NCI-H774 (cell line): ENCODE measurements around the gene ISG15.
"Not testable (repeated sequence)": the region's sequence is repeated elsewhere in the genome, so short reads cannot be mapped to it uniquely, and the experiment has no call there.

Experiments
- DNase-seq: peaks from one replicate; lab custom pipeline; 2025; lab: John Stamatoyannopoulos, UW

Gene ISG15

GRCh38 chr1:975365-975764 is 37.9 kb upstream of the ISG15 start:
- DNase-seq = no peak

GRCh38 chr1:975896-976683 is 37.2 kb upstream of the ISG15 start:
- no peak for DNase-seq

DNA sequence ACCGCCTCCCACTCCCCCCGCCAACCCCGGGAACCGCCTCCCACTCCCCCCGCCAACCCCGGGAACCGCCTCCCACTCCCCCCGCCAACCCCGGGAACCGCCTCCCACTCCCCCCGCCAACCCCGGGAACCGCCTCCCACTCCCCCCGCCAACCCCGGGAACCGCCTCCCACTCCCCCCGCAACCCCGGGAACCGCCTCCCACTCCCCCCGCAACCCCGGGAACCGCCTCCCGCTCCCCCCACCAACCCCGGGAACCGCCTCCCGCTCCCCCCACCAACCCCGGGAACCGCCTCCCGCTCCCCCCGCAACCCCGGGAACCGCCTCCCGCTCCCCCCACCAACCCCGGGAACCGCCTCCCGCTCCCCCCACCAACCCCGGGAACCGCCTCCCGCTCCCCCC is 36.5 kb upstream of the ISG15 start:
- DNase-seq = not testable (repeated sequence)

DNA sequence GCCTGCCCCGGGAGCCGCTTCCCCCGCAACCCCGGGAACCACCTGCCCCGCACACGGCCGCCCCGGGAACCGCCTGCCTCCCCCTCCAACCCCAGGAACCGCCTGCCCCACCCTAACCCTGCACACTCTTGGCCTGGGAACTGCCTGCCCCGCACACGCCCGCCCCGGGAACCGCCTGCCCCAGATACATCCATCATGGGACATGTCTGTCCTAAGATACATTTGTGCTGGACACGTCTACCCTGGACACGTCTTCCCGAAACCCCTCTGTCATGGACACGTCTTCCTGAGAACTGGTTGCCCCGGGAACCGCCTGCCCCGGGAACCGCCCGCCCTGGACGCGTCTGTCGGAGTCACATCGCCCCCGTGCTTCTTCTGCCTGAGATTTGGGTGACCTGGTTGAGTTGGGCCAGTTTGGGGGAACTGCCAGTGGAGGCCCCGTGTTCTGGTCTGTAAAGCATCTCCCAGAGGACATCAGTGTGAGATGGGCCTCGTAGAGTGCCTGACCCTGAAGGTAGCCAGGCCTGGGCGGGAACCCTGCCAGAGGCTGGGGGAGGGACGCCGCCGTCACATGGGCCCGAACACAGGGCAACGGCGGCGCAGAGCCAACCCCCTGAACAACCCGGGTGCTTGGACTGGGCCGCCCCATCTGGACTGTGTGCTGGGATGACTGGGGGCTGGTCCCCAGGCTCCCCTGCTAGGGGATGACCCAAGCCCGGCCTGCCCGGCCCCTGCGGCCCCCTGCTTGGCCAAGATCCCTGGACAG is 35.0 kb upstream of the ISG15 start:
- DNase-seq = no peak

- DNase-seq = no peak
Observed at GRCh38 chr1:978835-979743, 34.2 kb upstream of the ISG15 start.

DNA sequence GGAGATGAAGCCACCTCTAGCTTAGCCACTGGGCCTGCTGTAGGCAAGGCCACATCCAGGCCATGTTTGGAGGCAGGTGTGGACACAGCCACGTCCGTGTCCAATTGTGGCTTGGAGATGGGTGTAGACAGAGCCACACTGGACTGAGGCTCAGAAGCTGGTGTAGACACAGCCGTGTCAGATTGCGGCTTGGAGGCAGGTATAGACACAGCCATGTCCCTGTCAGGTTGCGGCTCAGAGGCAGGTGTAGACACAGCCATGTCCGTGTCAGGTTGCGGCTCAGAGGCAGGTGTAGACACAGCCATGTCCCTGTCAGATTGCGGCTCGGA is 33.6 kb upstream of the ISG15 start:
- no peak for DNase-seq

- DNase-seq = no peak
Observed at GRCh38 chr1:980137-980571, 33.1 kb upstream of the ISG15 start.

GRCh38 chr1:980602-981395 is 32.5 kb upstream of the ISG15 start:
- no peak for DNase-seq

DNA sequence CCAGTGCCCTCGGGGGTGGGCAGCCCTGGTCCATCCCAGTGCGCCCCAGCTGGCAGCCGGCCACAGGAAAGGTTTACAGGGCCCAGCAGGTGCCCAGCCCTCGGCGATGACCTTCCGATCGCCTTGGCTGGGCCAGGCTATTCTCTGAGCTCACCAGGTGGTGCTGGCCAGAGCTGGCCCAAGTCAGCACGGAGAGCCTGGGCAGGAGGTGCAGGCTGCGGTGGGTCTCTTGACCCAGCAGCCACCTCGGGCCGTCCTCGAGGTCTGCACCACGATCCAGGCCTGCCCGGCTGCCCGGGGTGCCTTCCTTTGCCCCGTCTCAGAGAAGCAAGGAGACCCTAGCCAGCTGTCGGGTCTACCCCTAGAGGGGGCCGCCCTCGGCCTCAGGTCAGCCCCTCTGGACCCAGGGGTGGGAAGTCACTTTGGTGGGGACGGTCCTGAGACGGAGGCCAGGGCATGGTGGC is 31.8 kb upstream of the ISG15 start:
- DNase-seq = no peak

DNA sequence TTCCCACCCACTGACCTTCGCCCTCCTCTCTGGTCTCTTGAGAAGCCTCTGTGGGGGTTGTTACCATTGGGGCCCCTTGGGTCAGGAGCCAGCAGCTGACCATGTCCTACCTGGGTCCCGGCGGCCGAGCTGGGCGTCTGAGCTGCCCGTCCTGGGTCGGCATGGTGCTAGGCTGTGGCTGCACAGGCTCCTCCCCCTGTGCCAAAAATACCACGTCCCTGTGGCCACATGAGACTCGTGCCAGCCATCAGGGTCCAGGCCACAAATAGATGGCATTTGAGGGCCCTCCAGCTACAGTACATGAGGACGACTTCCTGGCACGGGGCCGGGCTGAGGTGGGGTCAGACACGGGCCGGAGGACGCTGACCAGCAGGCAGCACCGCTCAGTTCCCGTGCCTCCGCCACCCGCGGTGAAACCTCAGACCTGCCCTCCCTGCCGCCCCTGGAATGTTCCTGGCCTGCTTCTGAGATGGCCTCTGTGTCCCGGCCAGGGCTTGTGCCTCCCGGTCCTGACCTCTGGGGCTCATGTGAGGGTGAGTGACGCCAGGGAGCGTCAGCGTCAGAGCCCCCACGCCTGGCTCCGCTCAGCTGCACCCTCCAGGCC is 31.2 kb upstream of the ISG15 start, which contains the start of gene PERM1:
PERM1 (minus strand) TSS at position 139 of the 604 bp plus-strand sequence. CDS start 1,064 bp downstream, outside the sequence.
- DNase-seq = no peak

GRCh38 chr1:982765-983436 is 30.4 kb upstream of the ISG15 start:
- DNase-seq = no peak

- no peak for DNase-seq
Observed at GRCh38 chr1:983798-984475, 29.4 kb upstream of the ISG15 start.

- no peak for DNase-seq
Observed at GRCh38 chr1:984476-984814, 28.9 kb upstream of the ISG15 start.

DNA sequence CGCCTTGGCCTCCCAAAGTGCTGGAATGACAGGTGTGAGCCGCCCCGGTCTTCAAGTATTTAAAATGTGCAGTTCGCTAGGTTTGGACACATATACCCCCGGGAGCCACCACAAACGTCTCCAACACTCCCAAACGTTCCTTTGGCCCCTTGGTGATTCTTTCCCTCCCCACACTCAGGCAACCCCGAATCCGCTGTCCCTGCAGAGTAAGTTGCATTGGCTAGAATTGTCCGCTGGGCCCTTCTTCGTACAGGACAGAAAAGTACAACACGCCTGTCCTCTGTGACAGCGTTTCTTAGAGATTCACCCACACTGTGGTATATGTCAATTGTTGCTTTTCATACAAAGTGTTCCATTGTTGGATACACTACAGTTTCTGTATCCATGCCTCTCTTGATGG is 28.2 kb upstream of the ISG15 start:
- DNase-seq = no peak

- DNase-seq = not testable (repeated sequence)
Observed at GRCh38 chr1:988061-988460, 25.2 kb upstream of the ISG15 start.

DNA sequence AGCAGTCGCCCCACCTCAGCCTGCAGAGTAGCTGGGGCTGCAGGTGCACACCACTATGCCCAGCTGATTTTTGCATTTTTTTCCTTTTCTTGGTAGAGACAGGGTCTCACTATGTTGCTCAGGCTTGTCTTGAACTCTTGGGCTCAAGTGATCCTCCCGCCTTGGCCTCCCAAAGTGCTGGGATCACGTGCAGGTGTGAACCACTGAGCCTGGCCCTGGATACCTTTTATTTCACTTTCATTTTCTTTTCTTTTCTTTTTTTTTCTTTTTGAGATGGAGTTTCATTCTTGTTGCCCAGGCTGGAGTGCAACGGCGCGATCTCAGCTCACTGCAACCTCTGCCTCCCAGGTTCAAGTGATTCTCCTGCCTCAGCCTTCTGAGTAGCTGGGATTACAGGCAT is 22.0 kb upstream of the ISG15 start:
- not testable (repeated sequence) for DNase-seq

DNA sequence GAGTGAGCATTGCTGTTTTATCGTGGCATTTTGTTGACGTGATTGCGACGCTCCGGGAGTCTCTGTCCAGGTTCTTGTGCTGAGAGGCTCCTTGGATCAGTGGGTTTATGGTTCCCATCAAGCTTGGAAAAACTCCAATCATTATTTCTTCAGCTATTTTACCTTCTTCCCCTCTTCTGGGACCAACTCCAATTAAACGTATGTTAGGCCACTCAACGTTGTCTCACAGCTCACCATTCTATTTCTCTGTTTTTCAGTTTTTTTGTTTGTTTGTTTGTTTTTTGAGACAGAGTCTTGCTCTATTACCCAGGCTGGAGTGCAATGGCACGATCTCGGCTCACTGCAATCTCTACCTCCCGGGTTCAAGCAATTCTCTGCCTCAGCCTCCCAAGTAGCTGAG is 21.4 kb upstream of the ISG15 start:
- no peak for DNase-seq

DNA sequence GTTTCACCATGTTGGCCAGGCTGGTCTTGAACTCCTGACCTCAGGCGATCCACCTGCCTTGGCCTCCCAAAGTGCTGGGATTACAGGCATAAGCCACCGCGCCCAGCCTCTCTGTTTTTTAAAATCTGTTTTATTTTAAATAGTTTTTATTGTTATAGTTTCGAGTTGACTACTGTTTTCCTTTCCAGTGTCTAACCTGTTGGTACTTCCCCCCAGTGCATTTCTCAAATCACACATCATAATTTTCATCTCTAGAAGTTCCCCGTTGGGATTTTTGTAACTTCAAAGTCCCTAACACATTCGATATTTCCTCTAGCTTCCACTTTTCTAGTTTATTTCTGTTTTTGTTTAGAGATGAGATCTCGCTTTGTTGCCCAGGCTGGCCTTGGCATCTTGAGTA is 20.9 kb upstream of the ISG15 start:
- no peak for DNase-seq

DNA sequence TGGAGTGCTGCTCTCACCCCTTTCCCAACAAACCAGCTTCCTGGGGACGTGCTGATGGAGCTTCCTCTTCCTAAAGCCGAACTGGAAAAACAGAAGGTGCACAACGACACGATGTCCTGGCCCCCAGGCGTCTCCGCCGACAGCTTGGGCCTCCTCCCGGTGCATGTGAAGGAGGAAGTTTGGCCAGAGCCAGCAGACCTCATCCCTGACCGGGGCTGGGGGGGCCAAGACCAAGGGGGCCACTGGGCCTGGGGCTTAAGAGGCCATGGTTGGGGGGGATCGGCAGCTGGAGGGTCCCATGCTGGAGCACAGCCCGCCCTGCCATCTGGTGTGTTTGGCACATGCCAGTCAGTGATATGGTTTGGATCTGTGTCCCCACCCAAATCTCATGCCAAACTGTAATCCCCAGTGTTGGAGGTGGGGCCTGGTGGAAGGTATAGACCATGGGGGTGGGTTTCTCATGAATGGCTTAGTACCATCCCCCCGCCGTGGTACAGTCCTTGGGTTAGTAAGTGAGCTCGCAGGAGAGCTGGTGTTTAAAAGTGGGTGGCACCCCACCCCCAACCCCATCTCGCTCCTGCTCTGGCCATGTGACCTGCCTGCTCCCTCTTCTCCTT is 19.8 kb upstream of the ISG15 start:
- DNase-seq = no peak

DNA sequence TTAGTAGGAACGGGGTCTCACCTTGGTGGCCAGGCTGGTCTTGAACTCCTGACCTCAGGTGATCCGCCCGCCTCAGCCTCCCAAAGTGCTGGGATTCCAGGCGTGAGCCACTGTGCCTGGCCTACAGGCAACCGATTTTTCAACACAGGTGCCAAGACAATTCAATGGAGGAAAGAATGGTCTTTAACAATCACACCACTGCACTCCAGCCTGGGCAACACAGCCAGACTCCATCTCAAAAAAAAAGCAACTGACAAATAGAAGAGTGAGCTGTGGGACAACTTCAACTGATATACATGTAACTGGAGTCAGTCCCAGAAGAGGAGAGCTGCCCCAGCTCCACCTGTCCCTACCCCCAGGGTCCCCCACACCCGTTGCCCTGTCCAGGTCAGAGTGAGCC is 18.8 kb upstream of the ISG15 start:
- not testable (repeated sequence) for DNase-seq
